GM12878 (cell line): Measurements from ENCODE around the gene ANKIB1. TPM values are rescaled to one million over a fixed set of nuclear protein-coding genes. Genes with fewer than 3 reads are reported as not detected.

ENCODE experiments used
- ATAC-seq: fragments of 200-7000 bp; cut with Tn5 transposase; 3 replicates; pipeline ENCODE4 v1.9.1; 2020; ENCODE audit warnings: mild to moderate bottlenecking, moderate library complexity
- BruUV-seq: library from RNA; stranded (reverse); fragments of 400-500 nt; replicated peaks from 2 replicates; lab custom pipeline; 2021; lab: Mats Ljungman, UMichigan
- CTCF ChIA-PET: fragments of 300-600 bp; sonication (Branson Sonifier 250); formaldehyde crosslinking; extraction: SDS; loops from one replicate; lab custom pipeline; 2021; ENCODE audit warnings: inconsistent platforms; lab: Yijun Ruan, JAX
- POLR2A ChIA-PET: fragments of 350-600 bp; formaldehyde crosslinking; extraction: SDS; loops from one replicate; lab custom pipeline; 2021; ENCODE audit warnings: inconsistent platforms; lab: Charles Lee
- RAD21 ChIA-PET: fragments of 300-600 bp; sonication (Branson Sonifier 250); formaldehyde crosslinking; loops from one replicate; lab custom pipeline; 2023; ENCODE audit warnings: antibody characterized with exemption; ENCODE audit not compliant: unreplicated experiment; lab: Charles Lee
- SMC1A ChIA-PET: fragments of 300-600 bp; sonication (Branson Sonifier 250); formaldehyde crosslinking; loops from one replicate; lab custom pipeline; 2023; ENCODE audit not compliant: unreplicated experiment, uncharacterized antibody; lab: Charles Lee
- DNase-seq: peaks from one replicate; pipeline ENCODE4 v3.0.0-alpha.2; 2011; ENCODE audit warnings: low read depth, low spot score
- FAIRE-seq: peaks from 3 replicates; lab custom pipeline; 2011; peaks lifted over from hg19 to GRCh38; lab: Jason Lieb, UNC
- H2AFZ ChIP-seq: 2 replicates; pipeline ENCODE4 v1.6.0; 2011; ENCODE audit warnings: low read depth, low read length, control low read depth; ENCODE audit not compliant: control insufficient read depth
- H3K27ac ChIP-seq: 2 replicates; pipeline ENCODE4 v1.5.1; 2011; ENCODE audit warnings: control low read depth; ENCODE audit not compliant: control insufficient read depth, insufficient read depth
- H3K27me3 ChIP-seq, 2 experiments: replicated peaks in 1 of 2; 2 replicates each; pipeline versions ENCODE4 v1.6.0 to v1.6.1; 2011; ENCODE audit warnings: low read length in 1 of 2; ENCODE audit not compliant: control insufficient read depth in 2 of 2, insufficient read depth in 2 of 2
- H3K36me3 ChIP-seq, 2 experiments: 2 replicates each; pipeline ENCODE4 v1.5.1; 2011; ENCODE audit warnings: low read length in 1 of 2; ENCODE audit not compliant: control insufficient read depth in 2 of 2, insufficient read depth in 2 of 2
- H3K4me1 ChIP-seq: 2 replicates; pipeline ENCODE4 v1.6.1; 2011; ENCODE audit warnings: mild to moderate bottlenecking, low read length, moderate library complexity, mixed read lengths; ENCODE audit not compliant: control insufficient read depth, insufficient read depth
- H3K4me2 ChIP-seq: 2 replicates; pipeline ENCODE4 v1.6.0; 2011; ENCODE audit warnings: control low read depth; ENCODE audit not compliant: control insufficient read depth, insufficient read depth
- H3K4me3 ChIP-seq: fragments of 200-600 bp; sonication (generic); 2 replicates; pipeline ENCODE4 v1.5.1; 2016
- H3K79me2 ChIP-seq: 2 replicates; pipeline ENCODE4 v1.6.0; 2011; ENCODE audit warnings: low read length; ENCODE audit not compliant: control insufficient read depth, insufficient read depth
- H3K9ac ChIP-seq: 2 replicates; pipeline ENCODE4 v1.8.0; 2011; ENCODE audit warnings: low read length, control low read depth, mixed read lengths; ENCODE audit not compliant: control insufficient read depth, insufficient read depth
- H3K9me3 ChIP-seq: replicated peaks from 3 replicates; pipeline ENCODE4 v1.5.1; 2011; ENCODE audit warnings: mild to moderate bottlenecking, low read length; ENCODE audit not compliant: control insufficient read depth, insufficient read depth
- H4K20me1 ChIP-seq: 2 replicates; pipeline ENCODE4 v1.6.0; 2011; ENCODE audit not compliant: control insufficient read depth, insufficient read depth
- CBX3 ChIP-seq: fragments of 200-600 bp; sonication (generic); IDR thresholded peaks from 2 replicates; pipeline ENCODE4 v1.6.1; 2016; ENCODE audit warnings: low read depth, borderline replicate concordance
- CEBPB ChIP-seq, 2 experiments: fragments of 150-350 bp in 1 of 2; IDR thresholded peaks; 2 replicates each; pipeline ENCODE4 v1.6.1; 2012 to 2014; ENCODE audit warnings: low read depth in 2 of 2, low read length in 2 of 2, borderline replicate concordance in 1 of 2, inconsistent platforms in 1 of 2
- DPF2 ChIP-seq: fragments of 450-650 bp; IDR thresholded peaks from 2 replicates; pipeline ENCODE4 v1.6.1; 2017; ENCODE audit warnings: mild to moderate bottlenecking
- HDAC2 ChIP-seq: fragments of 200-600 bp; sonication (generic); IDR thresholded peaks from 2 replicates; pipeline ENCODE4 v1.6.1; 2017
- NBN ChIP-seq: fragments of 450-650 bp; IDR thresholded peaks from 2 replicates; pipeline ENCODE4 v1.6.1; 2016
- NR2C2 ChIP-seq: IDR thresholded peaks from 2 replicates; pipeline ENCODE4 v1.6.1; 2011; ENCODE audit warnings: borderline replicate concordance, low read depth; ENCODE audit not compliant: control insufficient read depth, insufficient read length
- RAD21 ChIP-seq: IDR thresholded peaks from 2 replicates; pipeline ENCODE4 v1.6.1; 2011; ENCODE audit warnings: mild to moderate bottlenecking, low read depth, low read length, moderate library complexity; ENCODE audit not compliant: insufficient read depth
- RB1 ChIP-seq: fragments of 450-650 bp; formaldehyde crosslinking; IDR thresholded peaks from 2 replicates; pipeline ENCODE4 v1.6.1; 2017; ENCODE audit warnings: mild to moderate bottlenecking, borderline replicate concordance
- RELA ChIP-seq: fragments of 450-650 bp; IDR thresholded peaks from 2 replicates; pipeline ENCODE4 v1.8.0; 2014; ENCODE audit warnings: borderline replicate concordance; ENCODE audit not compliant: partially characterized antibody
- SKIL ChIP-seq: fragments of 450-650 bp; IDR thresholded peaks from 2 replicates; pipeline ENCODE4 v1.6.1; 2017; ENCODE audit warnings: mild to moderate bottlenecking, low read depth, inconsistent platforms; ENCODE audit not compliant: poor library complexity, severe bottlenecking
- TCF7 ChIP-seq: IDR thresholded peaks from 2 replicates; pipeline ENCODE4 v1.6.1; 2014; ENCODE audit warnings: antibody characterized with exemption, borderline replicate concordance
- ZSCAN29 ChIP-seq: fragments of 450-650 bp; IDR thresholded peaks from 2 replicates; pipeline ENCODE4 v1.6.1; 2017; ENCODE audit warnings: mild to moderate bottlenecking, moderate library complexity
- WGBS: methylation state at CpG from one replicate; pipeline ENCODE4 v1.1.6; 2016; ENCODE audit warnings: low lambda C conversion rate; ENCODE audit not compliant: insufficient replicate concordance, insufficient coverage; ENCODE audit errors: missing lambda C conversion rate; 5-methylcytosine and 5-hydroxymethylcytosine counted together
- in situ Hi-C: fragments of 300-500 bp; cut with MboI; formaldehyde crosslinking; loops from 9 replicates; pipeline ENCODE4 v1.14.3; 2018; ENCODE audit warnings: mixed read lengths
- intact Hi-C: fragments of 100-400 bp; cut with micrococcal nuclease; formaldehyde crosslinking; loops from one replicate; pipeline ENCODE4 v1.14.2; 2022; ENCODE audit not compliant: unreplicated experiment
- polyA plus RNA-seq, 11 experiments: library from polyadenylated mRNA; depleted of rRNA in 4 of 11; unstranded in 6 of 11; stranded (reverse) in 5 of 11; fragments of >200 nt; fragmentation: Nextera tagmentation in 4 of 11; fragmentation: Illumina TruSeq in 1 of 11; extraction: Ambion mirVana in 4 of 11; extraction: Trizol in 1 of 11; gene quantifications; 1 replicate in 1 of 11; 2 replicates in 10 of 11; pipeline versions ENCODE4 v1.2.1 to v1.2.3, GENCODE V29; 2011 to 2016; ENCODE audit warnings: inconsistent platforms in 2 of 11, missing spikeins in 2 of 11, low read depth in 1 of 11
- total RNA-seq, 4 experiments: library from RNA; depleted of rRNA in 3 of 4; stranded (reverse); fragments of >200 nt in 3 of 4; fragmentation: Illumina TruSeq in 1 of 4; extraction: Trizol in 1 of 4; gene quantifications; 2 replicates each; pipeline versions ENCODE4 v1.2.1 to v1.2.3, GENCODE V29; 2013 to 2021

Gene ANKIB1
- total and polyA plus RNA-seq, 10 of the 15 experiments (the other 5 are each of a cell fraction or from before 2014, with no cell fraction given), result 9.0 to 54.0 (median 21.9) TPM

GRCh38 chr7:92282930-92283329, 37.2 kb downstream of the ANKIB1 start:
- DNase-seq (no peak), FAIRE-seq (no peak), ATAC-seq (no peak)
- ChIA-PET SMC1A (interaction anchor here (1.5 to 2.0 kb wide), 2 partner anchors 10 to 11 kb away, joined by 4 to 12 read pairs; no protein-coding TSS in a partner anchor), CTCF (interaction anchor here (0.9 to 1.8 kb wide), 3 partner anchors 9 to 37 kb away, joined by 4 read pairs; partner anchors contain the start of genes ANKIB1 and KRIT1), RAD21 (no interaction called here), POLR2A (interaction anchor here (0.6 kb wide), 1 partner anchor 8 kb away, joined by 3 read pairs; no protein-coding TSS in a partner anchor)
- in situ Hi-C loops (no loop called here), intact Hi-C loops (no loop called here)
- no peaks in the 10 kb centered on the region for H4K20me1 ChIP-seq
- TF ChIP-seq RB1, result no peak
- TF ChIP-seq DPF2, result no peak
- TF ChIP-seq ZSCAN29, result no peak
- no peak for TF ChIP-seq SKIL
- TF ChIP-seq RAD21, result no peak
- TF ChIP-seq HDAC2, result no peak
- no peak for TF ChIP-seq TCF7
- no peak for TF ChIP-seq RELA
- TF ChIP-seq CBX3, result no peak
- no peak for TF ChIP-seq NBN
- TF ChIP-seq CEBPB (IDR thresholded peaks at IDR 0.05; ENCODE audit: borderline replicate concordance in 1 of 2, low read depth in 2 of 2, low read length in 2 of 2), result no peak
- no peak for TF ChIP-seq NR2C2
- H3K9ac ChIP-seq, result no peak overlapping the region
- H3K79me2 ChIP-seq, result peaks cover 27% of the 10 kb centered on the region
- peaks cover 12% of the 10 kb centered on the region for H3K9me3 ChIP-seq
- WGBS, result 90% methylated on average over 1 of the region's 1 CpG
- no peak overlapping the region for H3K27ac ChIP-seq
- no peaks in the 10 kb centered on the region for H3K27me3 ChIP-seq
- no peak overlapping the region for H2AFZ ChIP-seq
- no peak overlapping the region for H3K4me3 ChIP-seq
- H3K4me1 ChIP-seq, result no peaks in the 10 kb centered on the region
- H3K36me3 ChIP-seq, result peaks cover 0 to 5% of the 10 kb centered on the region in 2 experiments; a peak in 1 of 4 replicates
- no TSS peak for BruUV-seq
- no peak overlapping the region for H3K4me2 ChIP-seq
